HG03342 (cell line): Measurements from ENCODE around the gene CUZD1.
"Not testable (repeated sequence)": the region's sequence is repeated elsewhere in the genome, so short reads cannot be mapped to it uniquely, and the experiment has no call there.

Experiments
- ATAC-seq: cut with Tn5 transposase; IDR thresholded peaks from one replicate; pipeline ENCODE4 v1.9.1; 2021; ENCODE audit warnings: mild to moderate bottlenecking, moderate library complexity; ENCODE audit not compliant: unreplicated experiment

CUZD1 gene

GRCh38 chr10:122845783-122846332 lies at the start of gene CUZD1:
TSS of gene CUZD1 (minus strand) at chr10:122845857. CDS start at chr10:122845843, 14 bp downstream.
- no peak for ATAC-seq

- no peak for ATAC-seq
These were observed 48.7 kb upstream of the CUZD1 start for GRCh38 chr10:122894261-122894944.

GRCh38 chr10:122884166-122884565 lies 38.5 kb upstream of the CUZD1 start:
- ATAC-seq, result no peak

GRCh38 chr10:122882766-122883165 lies 37.1 kb upstream of the CUZD1 start:
- no peak for ATAC-seq

- peak; percentile 84 for ATAC-seq
These were observed 33.9 kb upstream of the CUZD1 start, which contains the start of gene FAM24B for GRCh38 chr10:122879339-122880273. TSS of gene FAM24B (minus strand) at chr10:122879581. CDS start at chr10:122850515, 29,066 bp downstream.

- ATAC-seq, result peak; percentile 11
These were observed 33.2 kb upstream of the CUZD1 start for GRCh38 chr10:122878799-122879338.

GRCh38 chr10:122877264-122877663 lies 31.6 kb upstream of the CUZD1 start:
- no peak for ATAC-seq

- ATAC-seq, result no peak
These were observed 30.8 kb upstream of the CUZD1 start for GRCh38 chr10:122876467-122876855.

- ATAC-seq, result no peak
These were observed 30.3 kb upstream of the CUZD1 start for GRCh38 chr10:122875843-122876466.

GRCh38 chr10:122871947-122872346 lies 26.3 kb upstream of the CUZD1 start:
- ATAC-seq, result not testable (repeated sequence)

- not testable (repeated sequence) for ATAC-seq
These were observed 23.1 kb upstream of the CUZD1 start for GRCh38 chr10:122868768-122869167.

GRCh38 chr10:122866757-122867482 lies 21.3 kb upstream of the CUZD1 start:
- not testable (repeated sequence) for ATAC-seq

- no peak for ATAC-seq
These were observed 19.2 kb upstream of the CUZD1 start for GRCh38 chr10:122864901-122865300.

- no peak for ATAC-seq
These were observed 18.5 kb upstream of the CUZD1 start for GRCh38 chr10:122864194-122864592.

- ATAC-seq, result no peak
These were observed 17.8 kb upstream of the CUZD1 start for GRCh38 chr10:122863216-122864193.

- no peak for ATAC-seq
These were observed 16.1 kb upstream of the CUZD1 start for GRCh38 chr10:122861711-122862161.

GRCh38 chr10:122859527-122859926 lies 13.9 kb upstream of the CUZD1 start:
- no peak for ATAC-seq

- not testable (repeated sequence) for ATAC-seq
These were observed 12.4 kb upstream of the CUZD1 start for GRCh38 chr10:122858042-122858441.

- ATAC-seq, result no peak
These were observed 11.2 kb upstream of the CUZD1 start for GRCh38 chr10:122856902-122857301.
